IgD-negative memory B cell (primary cell): ENCODE results near the gene MYH14. TPM values are rescaled to one million over a fixed set of nuclear protein-coding genes. Genes with fewer than 3 reads are reported as not detected.

Experiments used
- H3K27ac Mint-ChIP-seq, 3 donors: one replicate each; pipeline ENCODE4 v1.8.0; 2020 to 2022; ENCODE audit warnings: mild to moderate bottlenecking in 3 of 3, mixed read lengths in 3 of 3, moderate library complexity in 1 of 3
- H3K27me3 Mint-ChIP-seq: one replicate; pipeline ENCODE4 v1.8.0; 2021; ENCODE audit warnings: mixed read lengths
- H3K36me3 Mint-ChIP-seq: one replicate; pipeline ENCODE4 v1.8.0; 2020; ENCODE audit warnings: mild to moderate bottlenecking, mixed read lengths
- H3K4me1 Mint-ChIP-seq, 3 donors: one replicate each; pipeline ENCODE4 v1.8.0; 2020 to 2022; ENCODE audit warnings: mixed read lengths in 3 of 3, mild to moderate bottlenecking in 1 of 3
- H3K4me3 Mint-ChIP-seq, 4 donors: one replicate each; pipeline ENCODE4 v1.8.0; 2020 to 2022; ENCODE audit warnings: mild to moderate bottlenecking in 4 of 4, mixed read lengths in 4 of 4, moderate library complexity in 3 of 4
- H3K9me3 Mint-ChIP-seq, 3 donors: one replicate each; pipeline ENCODE4 v1.8.0; 2020 to 2021; ENCODE audit warnings: mixed read lengths in 3 of 3, mild to moderate bottlenecking in 1 of 3
- polyA plus RNA-seq: library from polyadenylated mRNA; unstranded; fragments of 300-500 nt; fragmentation: Illumina TruSeq; gene quantifications from one replicate; pipeline ENCODE4 v1.2.3, GENCODE V29; 2021

MYH14 gene
- polyA plus RNA-seq, 1 donor from 2014 or later = not detected

- Mint-ChIP-seq H3K27me3 (peaks cover 40% of the 10 kb centered on the region), H3K27ac (no peak overlapping the region), H3K4me1 (peaks cover 0 to 1% (median 0%) of the 10 kb centered on the region in 3 donors), H3K4me3 (no peak overlapping the region), H3K9me3 (peaks cover 0 to 4% (median 3%) of the 10 kb centered on the region in 3 donors), H3K36me3 (peaks cover 4% of the 10 kb centered on the region)
These were observed 633 bp downstream of the MYH14 start for GRCh38 chr19:50204081-50204428.

GRCh38 chr19:50204811-50205675 is 1.6 kb downstream of the MYH14 start:
- no peak overlapping the region for H3K27ac Mint-ChIP-seq
- H3K36me3 Mint-ChIP-seq = peaks cover 4% of the 10 kb centered on the region
- peaks cover 40% of the 10 kb centered on the region for H3K27me3 Mint-ChIP-seq
- H3K4me3 Mint-ChIP-seq = peak overlapping the region in 1 of 4 donors; percentile 73
- H3K4me1 Mint-ChIP-seq = peaks cover 0 to 1% (median 0%) of the 10 kb centered on the region in 3 donors
- H3K9me3 Mint-ChIP-seq = peaks cover 0 to 4% (median 4%) of the 10 kb centered on the region in 3 donors

- Mint-ChIP-seq H3K27ac (no peak overlapping the region), H3K36me3 (peaks cover 4% of the 10 kb centered on the region), H3K27me3 (peaks cover 40% of the 10 kb centered on the region), H3K4me3 (peak overlapping the region in 1 of 4 donors; percentile 32), H3K9me3 (peaks cover 0 to 5% (median 4%) of the 10 kb centered on the region in 3 donors), H3K4me1 (peaks cover 0 to 1% (median 0%) of the 10 kb centered on the region in 3 donors)
These were observed 2.3 kb downstream of the MYH14 start for GRCh38 chr19:50205681-50206138.

- peaks cover 0 to 1% (median 0%) of the 10 kb centered on the region in 3 donors for H3K4me1 Mint-ChIP-seq
- H3K27me3 Mint-ChIP-seq = peaks cover 40% of the 10 kb centered on the region
- no peak overlapping the region for H3K4me3 Mint-ChIP-seq
- H3K27ac Mint-ChIP-seq = no peak overlapping the region
- peaks cover 0 to 6% (median 4%) of the 10 kb centered on the region in 3 donors for H3K9me3 Mint-ChIP-seq
- H3K36me3 Mint-ChIP-seq = peaks cover 4% of the 10 kb centered on the region
These were observed 2.8 kb downstream of the MYH14 start for GRCh38 chr19:50206191-50206590.

GRCh38 chr19:50207730-50208129 is 4.3 kb downstream of the MYH14 start:
- peaks cover 4 to 11% (median 6%) of the 10 kb centered on the region in 3 donors for H3K9me3 Mint-ChIP-seq
- peak overlapping the region in 1 of 4 donors; percentile 45 for H3K4me3 Mint-ChIP-seq
- no peaks in the 10 kb centered on the region for H3K36me3 Mint-ChIP-seq
- H3K27ac Mint-ChIP-seq = no peak overlapping the region
- peaks cover 0 to 1% (median 0%) of the 10 kb centered on the region in 3 donors for H3K4me1 Mint-ChIP-seq
- peaks cover 29% of the 10 kb centered on the region for H3K27me3 Mint-ChIP-seq

- H3K4me3 Mint-ChIP-seq = no peak overlapping the region
- peaks cover 0 to 1% (median 0%) of the 10 kb centered on the region in 3 donors for H3K4me1 Mint-ChIP-seq
- H3K27me3 Mint-ChIP-seq = peaks cover 22% of the 10 kb centered on the region
- no peaks in the 10 kb centered on the region for H3K36me3 Mint-ChIP-seq
- no peak overlapping the region for H3K27ac Mint-ChIP-seq
- peaks cover 4 to 11% (median 6%) of the 10 kb centered on the region in 3 donors for H3K9me3 Mint-ChIP-seq
These were observed 5.7 kb downstream of the MYH14 start for GRCh38 chr19:50209131-50209530.

GRCh38 chr19:50210425-50210824 is 7.0 kb downstream of the MYH14 start:
- Mint-ChIP-seq H3K36me3 (no peaks in the 10 kb centered on the region), H3K9me3 (peaks cover 2 to 11% (median 6%) of the 10 kb centered on the region in 3 donors)

GRCh38 chr19:50213925-50214324 is 10.5 kb downstream of the MYH14 start:
- H3K4me3 Mint-ChIP-seq = no peak overlapping the region
- peaks cover 0 to 15% (median 6%) of the 10 kb centered on the region in 3 donors for H3K9me3 Mint-ChIP-seq
- H3K4me1 Mint-ChIP-seq = no peaks in the 10 kb centered on the region
- no peak overlapping the region for H3K27ac Mint-ChIP-seq
- H3K36me3 Mint-ChIP-seq = peaks cover 1% of the 10 kb centered on the region
- peaks cover 3% of the 10 kb centered on the region for H3K27me3 Mint-ChIP-seq

More at GRCh38 chr19:50210425-50210824, 7.0 kb downstream of the MYH14 start:
- Mint-ChIP-seq H3K4me1 (no peaks in the 10 kb centered on the region), H3K4me3 (no peak overlapping the region), H3K27me3 (peaks cover 15% of the 10 kb centered on the region), H3K27ac (no peak overlapping the region)

- no peak overlapping the region for H3K27ac Mint-ChIP-seq
- no peaks in the 10 kb centered on the region for H3K4me1 Mint-ChIP-seq
- peaks cover 0 to 15% (median 6%) of the 10 kb centered on the region in 3 donors for H3K9me3 Mint-ChIP-seq
- H3K36me3 Mint-ChIP-seq = peaks cover 1% of the 10 kb centered on the region
- no peak overlapping the region for H3K4me3 Mint-ChIP-seq
- H3K27me3 Mint-ChIP-seq = peaks cover 3% of the 10 kb centered on the region
These were observed 11.5 kb downstream of the MYH14 start for GRCh38 chr19:50214699-50215543.

- no peak overlapping the region for H3K27ac Mint-ChIP-seq
- peaks cover 0 to 13% (median 6%) of the 10 kb centered on the region in 3 donors for H3K9me3 Mint-ChIP-seq
- no peak overlapping the region for H3K4me3 Mint-ChIP-seq
- H3K36me3 Mint-ChIP-seq = peaks cover 1% of the 10 kb centered on the region
- peaks cover 4% of the 10 kb centered on the region for H3K27me3 Mint-ChIP-seq
- H3K4me1 Mint-ChIP-seq = no peaks in the 10 kb centered on the region
These were observed 12.4 kb downstream of the MYH14 start for GRCh38 chr19:50215820-50216219.

GRCh38 chr19:50221087-50221486 is 17.7 kb downstream of the MYH14 start:
- Mint-ChIP-seq H3K36me3 (peaks cover 1% of the 10 kb centered on the region), H3K9me3 (peaks cover 0 to 20% (median 9%) of the 10 kb centered on the region in 3 donors), H3K4me3 (no peak overlapping the region), H3K27me3 (peaks cover 14% of the 10 kb centered on the region), H3K27ac (no peak overlapping the region), H3K4me1 (no peaks in the 10 kb centered on the region)

GRCh38 chr19:50222691-50223438 is 19.4 kb downstream of the MYH14 start:
- Mint-ChIP-seq H3K4me1 (no peaks in the 10 kb centered on the region), H3K27ac (no peak overlapping the region), H3K4me3 (peak overlapping the region in 1 of 4 donors; percentile 28), H3K27me3 (peaks cover 14% of the 10 kb centered on the region), H3K9me3 (peaks cover 0 to 15% (median 9%) of the 10 kb centered on the region in 3 donors), H3K36me3 (no peaks in the 10 kb centered on the region)

- Mint-ChIP-seq H3K9me3 (peaks cover 0 to 15% (median 9%) of the 10 kb centered on the region in 3 donors), H3K27ac (no peak overlapping the region), H3K36me3 (no peaks in the 10 kb centered on the region), H3K4me1 (no peaks in the 10 kb centered on the region), H3K27me3 (peaks cover 14% of the 10 kb centered on the region), H3K4me3 (no peak overlapping the region)
These were observed 20.0 kb downstream of the MYH14 start for GRCh38 chr19:50223439-50223716.

GRCh38 chr19:50224986-50225747 is 21.7 kb downstream of the MYH14 start:
- Mint-ChIP-seq H3K9me3 (peaks cover 0 to 15% (median 9%) of the 10 kb centered on the region in 3 donors), H3K27me3 (peaks cover 20% of the 10 kb centered on the region), H3K27ac (no peak overlapping the region), H3K4me3 (no peak overlapping the region), H3K36me3 (no peaks in the 10 kb centered on the region), H3K4me1 (no peaks in the 10 kb centered on the region)
